ENCODE data around the gene KIAA1217. TPM values are rescaled to one million over a fixed set of nuclear protein-coding genes. Genes with fewer than 3 reads are reported as not detected.

The KIAA1217 gene
- total RNA-seq, 1 experiment from 2014 or later = 7.8 TPM

- TF ChIP-seq, protein P1, sequence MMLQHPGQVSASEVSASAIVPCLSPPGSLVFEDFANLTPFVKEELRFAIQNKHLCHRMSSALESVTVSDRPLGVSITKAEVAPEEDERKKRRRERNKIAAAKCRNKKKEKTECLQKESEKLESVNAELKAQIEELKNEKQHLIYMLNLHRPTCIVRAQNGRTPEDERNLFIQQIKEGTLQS (IDR thresholded peaks at IDR 0.05) = no peak
- TF ChIP-seq ZNF274 (IDR thresholded peaks at IDR 0.05; ENCODE audit: low read depth, low read length) (no peak), SRF (IDR thresholded peaks at IDR 0.05; ENCODE audit: low read depth) (no peak), YY1 (IDR thresholded peaks at IDR 0.05; ENCODE audit: extremely low read depth, insufficient replicate concordance, low read depth, low read length) (no peak)
- TF ChIP-seq, protein P2, sequence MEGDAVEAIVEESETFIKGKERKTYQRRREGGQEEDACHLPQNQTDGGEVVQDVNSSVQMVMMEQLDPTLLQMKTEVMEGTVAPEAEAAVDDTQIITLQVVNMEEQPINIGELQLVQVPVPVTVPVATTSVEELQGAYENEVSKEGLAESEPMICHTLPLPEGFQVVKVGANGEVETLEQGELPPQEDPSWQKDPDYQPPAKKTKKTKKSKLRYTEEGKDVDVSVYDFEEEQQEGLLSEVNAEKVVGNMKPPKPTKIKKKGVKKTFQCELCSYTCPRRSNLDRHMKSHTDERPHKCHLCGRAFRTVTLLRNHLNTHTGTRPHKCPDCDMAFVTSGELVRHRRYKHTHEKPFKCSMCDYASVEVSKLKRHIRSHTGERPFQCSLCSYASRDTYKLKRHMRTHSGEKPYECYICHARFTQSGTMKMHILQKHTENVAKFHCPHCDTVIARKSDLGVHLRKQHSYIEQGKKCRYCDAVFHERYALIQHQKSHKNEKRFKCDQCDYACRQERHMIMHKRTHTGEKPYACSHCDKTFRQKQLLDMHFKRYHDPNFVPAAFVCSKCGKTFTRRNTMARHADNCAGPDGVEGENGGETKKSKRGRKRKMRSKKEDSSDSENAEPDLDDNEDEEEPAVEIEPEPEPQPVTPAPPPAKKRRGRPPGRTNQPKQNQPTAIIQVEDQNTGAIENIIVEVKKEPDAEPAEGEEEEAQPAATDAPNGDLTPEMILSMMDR (IDR thresholded peaks at IDR 0.05 in 2 of 3, conservative IDR thresholded peaks at IDR 0.05 in 1 of 3; ENCODE audit: borderline replicate concordance in 1 of 3, insufficient read depth in 1 of 3, low read depth in 2 of 3, low read length in 2 of 3) = no peak
Observed at GRCh38 chr10:24208661-24209431, at the start of gene KIAA1217 (continued).

GRCh38 chr10:24162206-24162985 lies 46.5 kb upstream of the KIAA1217 start:
- H3K27ac ChIP-seq (ENCODE audit: low read depth, low read length) = no peak overlapping the region
- TF ChIP-seq YY1 (IDR thresholded peaks at IDR 0.05; ENCODE audit: extremely low read depth, insufficient replicate concordance, low read depth, low read length) = no peak
- no peak for TF ChIP-seq ZNF274 (IDR thresholded peaks at IDR 0.05; ENCODE audit: low read depth, low read length)
- TF ChIP-seq ELF1 (IDR thresholded peaks at IDR 0.05; ENCODE audit: borderline replicate concordance, low read depth) = no peak
- TF ChIP-seq POLR2A (IDR thresholded peaks at IDR 0.05; ENCODE audit: borderline replicate concordance, extremely low read depth, insufficient read depth, insufficient read length) = no peak
- no peak for TF ChIP-seq EZH2phosphoT487 (IDR thresholded peaks at IDR 0.05; ENCODE audit: borderline replicate concordance)
- TF ChIP-seq ZFX (IDR thresholded peaks at IDR 0.05) = no peak
- no peak for TF ChIP-seq EZH2 (IDR thresholded peaks at IDR 0.05)
- TF ChIP-seq EGR1 (IDR thresholded peaks at IDR 0.05; ENCODE audit: low read depth) = no peak
- no peak for TF ChIP-seq POLR2AphosphoS5 (IDR thresholded peaks at IDR 0.05; ENCODE audit: low read depth, low read length)
- TF ChIP-seq SRF (IDR thresholded peaks at IDR 0.05; ENCODE audit: low read depth) = no peak
- no peak for TF ChIP-seq FOSL1 (IDR thresholded peaks at IDR 0.05; ENCODE audit: low read depth)
- no peak for TF ChIP-seq RAD21 (IDR thresholded peaks at IDR 0.05; ENCODE audit: low read depth)
- TF ChIP-seq REST (IDR thresholded peaks at IDR 0.05; ENCODE audit: low read depth) = no peak
- POLR2A ChIA-PET = no interaction called here
- H3K4me1 ChIP-seq (ENCODE audit: control insufficient read depth in 1 of 2, insufficient read depth in 2 of 2, low read length in 2 of 2) = no peaks in the 10 kb centered on the region
- H3K79me2 ChIP-seq (ENCODE audit: insufficient read depth, low read length) = no peaks in the 10 kb centered on the region
- CTCF ChIA-PET = no interaction called here
- no peaks in the 10 kb centered on the region for H4K20me1 ChIP-seq (ENCODE audit: insufficient read depth)
- H3K36me3 ChIP-seq (ENCODE audit: control insufficient read depth in 1 of 2, insufficient read depth in 2 of 2, low read length in 2 of 2) = no peaks in the 10 kb centered on the region
- H3K4me3 ChIP-seq (replicated peaks in 1 of 2; ENCODE audit: low read depth in 1 of 2, low read length in 2 of 2) = no peak overlapping the region
- ATAC-seq = no peak
- DNase-seq (ENCODE audit: low read depth, low spot score) = no peak
- H3K9ac ChIP-seq (ENCODE audit: low read length) = no peak overlapping the region
- no peaks in the 10 kb centered on the region for H3K9me3 ChIP-seq (ENCODE audit: control insufficient read depth in 1 of 2, insufficient read depth in 1 of 2, low read depth in 1 of 2, low read length in 2 of 2)
- H3K4me2 ChIP-seq (ENCODE audit: low read length) = no peak overlapping the region
- no peaks in the 10 kb centered on the region for H3K9me2 ChIP-seq (ENCODE audit: insufficient read depth)
- intact Hi-C loops (cut with micrococcal nuclease) = no loop called here
- RAD21 ChIA-PET (ENCODE audit: low non-redundant PET in 1 of 2, low total read pairs in 2 of 2, uncharacterized antibody in 2 of 2, unreplicated experiment in 2 of 2) = no interaction called here
- no peaks in the 10 kb centered on the region for H3K27me3 ChIP-seq (ENCODE audit: insufficient read depth, low read length)
- no TSS peak for BruUV-seq (replicated peaks)
- H2AFZ ChIP-seq (ENCODE audit: low read depth, low read length, poor library complexity, severe bottlenecking) = no peak overlapping the region
